ENCODE measurements around the gene SNX6.
"Not testable (repeated sequence)": the region's sequence is repeated elsewhere in the genome, so short reads cannot be mapped to it uniquely, and the experiment has no call there.

The SNX6 gene

DNA sequence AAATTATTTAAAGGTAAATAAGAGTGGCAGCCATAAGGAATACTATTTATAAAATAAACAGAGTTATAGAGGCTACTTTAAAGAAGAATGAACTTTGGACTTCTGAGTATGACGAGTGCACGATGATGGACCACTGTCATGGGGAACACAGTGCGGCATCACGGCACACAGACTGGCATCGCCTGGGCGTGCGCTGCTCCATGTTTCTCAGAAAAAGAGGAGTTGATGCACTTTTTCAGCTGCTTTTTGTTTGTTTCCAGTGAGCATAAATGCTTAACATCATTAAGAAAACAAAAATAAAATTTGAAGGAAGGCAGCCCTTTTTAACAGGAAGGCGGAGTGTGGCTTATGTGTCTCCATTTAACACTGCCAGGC, 67.2 kb downstream of the SNX6 start:
- no peak for DNase-seq (ENCODE audit: low read depth in 2 of 2)

DNA sequence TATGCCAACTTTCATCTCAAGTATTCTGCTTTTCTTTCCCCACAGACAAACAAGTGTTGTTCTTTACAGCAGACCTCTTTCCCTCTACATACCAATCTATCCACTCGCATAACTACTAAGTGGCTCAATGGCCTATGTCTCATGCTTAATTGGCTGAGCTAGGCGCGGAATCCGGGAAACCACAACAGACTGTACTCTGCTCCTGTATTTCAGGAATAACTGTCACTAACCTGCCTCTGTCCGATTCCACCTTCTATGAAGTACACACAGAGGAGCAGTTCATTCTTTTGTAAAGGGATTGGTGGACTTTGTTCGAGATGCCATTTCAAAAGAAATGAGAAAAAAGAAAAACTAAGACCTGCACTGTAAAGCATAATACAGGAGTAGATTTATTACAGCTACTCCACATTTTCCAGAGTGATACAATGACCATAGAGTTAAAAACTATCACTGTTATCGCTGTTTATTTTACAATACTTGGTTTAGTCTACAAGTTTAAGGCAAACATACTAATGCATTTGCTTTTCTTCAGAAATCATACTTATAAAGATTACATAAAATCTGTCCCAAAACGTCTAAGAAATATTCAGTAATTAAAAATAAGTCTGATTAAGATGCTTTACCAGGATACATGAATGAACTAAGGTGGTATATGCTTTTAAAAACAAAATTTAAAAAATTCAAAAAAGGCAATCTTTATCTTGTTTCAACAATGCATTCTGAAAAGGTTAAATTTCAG, 67.7 kb downstream of the SNX6 start:
- not testable (repeated sequence) for DNase-seq (ENCODE audit: low read depth in 2 of 2)

DNA sequence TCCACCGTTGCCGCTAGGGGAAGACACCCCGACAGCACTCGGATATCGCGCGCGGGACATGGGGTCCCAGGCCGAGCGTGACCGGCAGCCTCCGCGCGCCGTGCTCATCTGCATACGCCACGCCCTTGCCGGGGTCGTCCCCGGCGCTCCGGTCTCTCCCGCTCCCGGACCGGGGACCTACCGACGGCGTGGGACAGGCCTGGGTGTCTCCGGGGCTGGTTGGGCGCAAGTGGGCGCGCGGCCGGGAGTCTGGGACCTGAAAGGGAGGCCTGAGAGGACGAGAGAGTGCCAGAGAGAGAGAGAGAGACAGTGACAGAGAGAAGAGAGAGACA, 73.5 kb downstream of the SNX6 start:
- not testable (repeated sequence) for DNase-seq (ENCODE audit: low read depth in 2 of 2)

DNA sequence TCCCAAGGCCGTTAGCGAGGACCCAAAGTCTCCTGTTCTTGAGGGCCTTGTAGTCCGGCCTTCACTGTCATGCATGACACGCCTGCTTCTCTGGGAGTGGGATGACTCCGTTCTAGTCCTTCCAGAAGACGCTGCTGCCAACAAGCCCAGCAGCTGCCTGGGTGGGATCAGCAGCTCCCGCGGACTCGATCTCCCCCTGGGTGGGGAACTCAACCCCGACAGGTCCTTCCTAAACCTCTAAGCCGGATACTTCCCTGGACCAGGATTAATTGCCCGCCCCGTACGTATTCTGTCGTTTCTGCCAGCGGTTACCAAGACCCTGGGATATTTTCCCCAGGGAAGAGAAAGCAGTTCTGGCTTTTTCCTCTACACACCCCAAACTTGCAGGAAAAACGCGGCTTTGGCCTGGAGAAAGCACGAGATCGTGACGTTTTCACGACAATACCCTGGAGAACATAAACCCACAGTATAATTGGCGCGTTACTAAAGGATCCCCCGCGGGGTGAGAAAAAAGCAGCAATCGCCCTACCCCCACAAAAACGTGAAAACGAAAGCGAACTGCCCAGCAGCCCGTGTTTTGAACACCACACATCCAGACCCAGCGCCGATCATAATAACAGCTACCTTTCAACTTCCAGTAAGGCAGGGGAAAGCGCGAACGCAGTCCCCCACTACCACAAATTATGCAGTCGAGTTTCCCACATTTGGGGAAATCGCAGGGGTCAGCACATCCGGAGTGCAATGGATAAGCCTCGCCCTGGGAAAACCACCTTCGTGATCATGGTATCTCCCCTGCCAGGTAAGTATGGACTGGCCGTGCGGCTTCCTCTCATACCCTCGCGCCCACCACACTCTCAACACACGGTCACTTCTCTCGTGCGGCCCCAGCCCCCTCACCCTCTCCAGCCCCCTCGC, 74.1 kb downstream of the SNX6 start:
- not testable (repeated sequence) for DNase-seq (ENCODE audit: low read depth in 2 of 2)

DNA sequence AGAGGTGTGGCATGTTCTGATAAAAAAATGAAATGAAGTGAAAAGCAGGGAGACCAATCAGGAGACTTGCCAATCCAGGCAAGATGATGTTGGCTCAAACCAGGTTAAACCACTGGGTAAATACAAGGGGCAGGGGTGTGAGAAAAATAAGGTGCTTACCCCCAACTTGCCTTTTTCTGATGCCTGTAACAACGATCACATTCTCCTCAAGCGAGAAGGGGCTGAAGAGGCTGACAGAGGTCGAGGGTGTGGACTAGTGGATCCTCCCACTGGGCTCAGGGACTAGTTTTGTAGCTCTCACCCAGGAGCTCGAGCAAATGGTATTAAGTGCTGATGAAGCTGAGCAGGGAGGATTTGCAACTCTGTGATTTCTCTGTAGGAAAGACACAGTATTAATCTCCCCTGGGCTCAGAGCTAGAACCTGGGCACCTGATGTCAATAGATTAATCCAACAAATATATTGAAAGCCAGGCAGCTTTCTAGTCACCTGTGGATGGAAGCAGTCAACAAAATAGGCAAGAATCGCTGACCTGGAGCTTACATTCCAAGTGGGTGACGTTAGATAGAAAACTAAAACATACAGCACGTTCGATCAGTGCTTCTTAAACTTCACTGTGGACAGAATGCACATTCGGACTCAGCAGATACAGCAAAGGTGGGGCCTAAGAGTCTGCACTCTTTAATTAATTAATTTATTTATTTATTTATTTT, 75.3 kb downstream of the SNX6 start:
- DNase-seq (ENCODE audit: low read depth in 2 of 2) = no peak

DNA sequence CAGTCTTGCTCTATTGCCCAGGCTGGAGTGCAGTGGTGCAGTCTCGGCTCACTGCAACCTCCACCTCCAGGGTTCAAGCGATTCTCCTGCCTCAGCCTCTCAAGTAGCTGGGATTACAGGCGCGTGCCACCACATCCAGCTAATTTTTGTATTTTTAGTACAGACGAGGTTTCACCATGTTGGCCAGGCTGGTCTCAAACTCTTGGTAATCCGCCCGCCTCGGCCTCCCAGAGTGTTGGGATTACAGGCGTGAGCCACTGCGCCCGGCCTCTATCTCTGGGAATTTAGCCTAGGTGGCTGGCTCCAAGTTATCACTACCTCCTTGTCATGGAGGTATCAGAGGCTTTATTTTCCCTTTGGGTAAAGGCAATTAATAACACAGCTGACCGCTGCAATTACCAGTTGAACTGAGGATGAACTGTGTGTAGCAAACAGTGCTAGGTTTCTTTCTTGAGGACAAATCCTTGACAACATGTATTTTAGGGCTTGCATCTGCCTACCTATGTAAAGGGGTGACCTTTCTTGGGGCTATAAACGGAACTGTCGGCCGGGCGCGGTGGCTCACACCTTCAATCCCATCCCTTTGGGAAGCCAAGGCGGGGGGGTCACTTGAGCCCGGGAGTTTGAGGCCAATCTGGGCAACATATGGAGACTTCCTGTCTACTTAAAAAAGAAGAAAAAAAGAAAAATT, 80.5 kb downstream of the SNX6 start:
- DNase-seq (ENCODE audit: low read depth in 2 of 2) = not testable (repeated sequence)

DNA sequence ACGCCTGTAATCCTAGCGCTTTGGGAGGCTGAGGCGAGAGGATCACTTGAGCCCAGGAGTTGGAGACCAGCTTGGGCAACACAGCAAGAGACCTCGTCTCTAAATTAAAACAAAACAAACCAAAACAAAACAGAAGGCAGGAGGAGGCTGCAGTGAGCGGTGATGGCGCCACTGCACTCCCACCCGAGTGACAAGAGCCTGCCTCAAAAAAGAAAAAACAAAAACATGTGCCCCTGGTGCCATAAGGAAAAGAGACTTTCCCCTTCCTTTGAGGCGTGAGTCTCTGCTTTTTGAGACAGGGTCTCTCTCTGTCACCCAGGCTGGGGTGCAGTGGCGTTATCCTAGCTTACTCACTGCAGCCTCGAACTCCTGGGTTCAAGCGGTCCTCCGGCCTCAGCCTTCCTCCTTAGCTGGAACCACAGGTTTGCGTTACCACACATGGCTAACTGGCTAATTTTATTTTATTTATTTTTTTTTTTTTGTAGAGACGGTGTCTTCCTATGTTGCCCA, 81.4 kb downstream of the SNX6 start:
- no peak for DNase-seq (ENCODE audit: low read depth in 2 of 2)

DNA sequence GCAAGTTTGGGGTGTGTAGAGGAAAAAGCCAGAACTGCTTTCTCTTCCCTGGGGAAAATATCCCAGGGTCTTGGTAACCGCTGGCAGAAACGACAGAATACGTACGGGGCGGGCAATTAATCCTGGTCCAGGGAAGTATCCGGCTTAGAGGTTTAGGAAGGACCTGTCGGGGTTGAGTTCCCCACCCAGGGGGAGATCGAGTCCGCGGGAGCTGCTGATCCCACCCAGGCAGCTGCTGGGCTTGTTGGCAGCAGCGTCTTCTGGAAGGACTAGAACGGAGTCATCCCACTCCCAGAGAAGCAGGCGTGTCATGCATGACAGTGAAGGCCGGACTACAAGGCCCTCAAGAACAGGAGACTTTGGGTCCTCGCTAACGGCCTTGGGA, 82.8 kb downstream of the SNX6 start:
- DNase-seq (ENCODE audit: low read depth in 2 of 2) = not testable (repeated sequence)

DNA sequence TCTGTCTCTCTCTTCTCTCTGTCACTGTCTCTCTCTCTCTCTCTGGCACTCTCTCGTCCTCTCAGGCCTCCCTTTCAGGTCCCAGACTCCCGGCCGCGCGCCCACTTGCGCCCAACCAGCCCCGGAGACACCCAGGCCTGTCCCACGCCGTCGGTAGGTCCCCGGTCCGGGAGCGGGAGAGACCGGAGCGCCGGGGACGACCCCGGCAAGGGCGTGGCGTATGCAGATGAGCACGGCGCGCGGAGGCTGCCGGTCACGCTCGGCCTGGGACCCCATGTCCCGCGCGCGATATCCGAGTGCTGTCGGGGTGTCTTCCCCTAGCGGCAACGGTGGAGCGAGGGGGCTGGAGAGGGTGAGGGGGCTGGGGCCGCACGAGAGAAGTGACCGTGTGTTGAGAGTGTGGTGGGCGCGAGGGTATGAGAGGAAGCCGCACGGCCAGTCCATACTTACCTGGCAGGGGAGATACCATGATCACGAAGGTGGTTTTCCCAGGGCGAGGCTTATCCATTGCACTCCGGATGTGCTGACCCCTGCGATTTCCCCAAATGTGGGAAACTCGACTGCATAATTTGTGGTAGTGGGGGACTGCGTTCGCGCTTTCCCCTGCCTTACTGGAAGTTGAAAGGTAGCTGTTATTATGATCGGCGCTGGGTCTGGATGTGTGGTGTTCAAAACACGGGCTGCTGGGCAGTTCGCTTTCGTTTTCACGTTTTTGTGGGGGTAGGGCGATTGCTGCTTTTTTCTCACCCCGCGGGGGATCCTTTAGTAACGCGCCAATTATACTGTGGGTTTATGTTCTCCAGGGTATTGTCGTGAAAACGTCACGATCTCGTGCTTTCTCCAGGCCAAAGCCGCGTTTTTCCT, 83.4 kb downstream of the SNX6 start:
- not testable (repeated sequence) for DNase-seq (ENCODE audit: low read depth in 2 of 2)

DNA sequence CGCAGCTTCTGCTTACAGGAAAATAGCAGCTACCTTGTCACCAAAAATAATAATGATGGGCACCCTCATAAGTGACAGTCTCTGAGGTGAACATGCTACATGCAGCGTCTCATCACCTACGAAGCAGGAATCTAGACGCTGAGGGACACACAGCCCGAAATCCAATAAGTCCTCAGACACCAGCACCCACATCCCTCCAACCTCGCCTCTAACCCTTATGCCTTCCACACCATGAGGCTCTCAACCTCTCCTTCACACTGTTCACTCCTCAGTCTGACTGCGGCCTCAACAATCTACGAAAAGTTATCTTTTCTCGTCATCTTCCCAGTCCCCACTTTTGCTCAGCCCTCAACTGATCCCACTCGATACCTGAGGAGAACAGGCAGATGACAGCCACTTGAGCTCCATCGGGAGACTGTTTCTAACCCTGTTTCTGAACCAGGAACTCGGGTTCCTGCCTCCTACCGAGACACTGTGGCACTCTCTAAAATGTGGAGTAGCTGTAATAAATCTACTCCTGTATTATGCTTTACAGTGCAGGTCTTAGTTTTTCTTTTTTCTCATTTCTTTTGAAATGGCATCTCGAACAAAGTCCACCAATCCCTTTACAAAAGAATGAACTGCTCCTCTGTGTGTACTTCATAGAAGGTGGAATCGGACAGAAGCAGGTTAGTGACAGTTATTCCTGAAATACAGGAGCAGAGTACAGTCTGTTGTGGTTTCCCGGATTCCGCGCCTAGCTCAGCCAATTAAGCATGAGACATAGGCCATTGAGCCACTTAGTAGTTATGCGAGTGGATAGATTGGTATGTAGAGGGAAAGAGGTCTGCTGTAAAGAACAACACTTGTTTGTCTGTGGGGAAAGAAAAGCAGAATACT, 89.5 kb downstream of the SNX6 start:
- not testable (repeated sequence) for DNase-seq (ENCODE audit: low read depth in 2 of 2)

DNA sequence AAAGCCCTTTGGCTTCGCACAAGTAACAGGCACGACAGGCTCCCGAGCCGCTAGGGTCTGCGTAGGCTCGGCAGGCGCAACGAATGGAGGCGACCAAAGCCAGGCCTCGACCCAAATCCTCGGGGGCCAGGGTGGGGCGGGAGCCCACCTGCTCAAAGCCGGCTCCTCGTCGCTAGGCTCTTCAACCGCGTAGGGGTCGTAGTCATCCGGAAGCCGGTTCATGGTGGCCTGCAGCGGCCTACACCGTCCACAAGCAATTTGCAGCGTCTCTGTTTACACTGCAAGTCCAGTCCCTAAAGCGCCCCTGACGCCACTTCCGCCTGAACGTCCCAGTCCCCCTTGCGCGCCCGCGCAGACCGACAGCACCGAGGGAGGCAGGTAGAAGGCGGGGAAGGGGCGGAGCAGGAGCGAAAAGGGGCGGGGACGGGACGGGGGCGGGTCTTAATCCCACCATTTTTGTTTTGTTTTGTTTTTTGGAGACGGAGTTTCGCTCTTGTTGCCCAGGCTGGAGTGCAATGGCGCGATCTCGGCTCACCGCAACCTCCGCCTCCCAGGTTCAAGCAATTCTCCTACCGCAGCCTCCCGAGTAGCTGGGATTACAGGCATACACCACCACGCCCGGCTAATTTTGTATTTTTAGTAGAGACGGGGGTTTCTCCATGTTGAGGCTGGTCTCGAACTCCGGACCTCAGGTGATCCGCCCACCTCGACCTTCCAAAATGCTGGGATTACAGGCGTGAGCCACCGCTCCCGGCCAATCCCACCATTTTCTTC, 90.4 kb downstream of the SNX6 start, which contains the start of gene EAPP:
EAPP (minus strand) TSS at position 295 of the 774 bp plus-strand sequence; CDS start at position 222, 73 bp downstream.
- DNase-seq (ENCODE audit: low read depth in 2 of 2) = peak; percentile 91

DNA sequence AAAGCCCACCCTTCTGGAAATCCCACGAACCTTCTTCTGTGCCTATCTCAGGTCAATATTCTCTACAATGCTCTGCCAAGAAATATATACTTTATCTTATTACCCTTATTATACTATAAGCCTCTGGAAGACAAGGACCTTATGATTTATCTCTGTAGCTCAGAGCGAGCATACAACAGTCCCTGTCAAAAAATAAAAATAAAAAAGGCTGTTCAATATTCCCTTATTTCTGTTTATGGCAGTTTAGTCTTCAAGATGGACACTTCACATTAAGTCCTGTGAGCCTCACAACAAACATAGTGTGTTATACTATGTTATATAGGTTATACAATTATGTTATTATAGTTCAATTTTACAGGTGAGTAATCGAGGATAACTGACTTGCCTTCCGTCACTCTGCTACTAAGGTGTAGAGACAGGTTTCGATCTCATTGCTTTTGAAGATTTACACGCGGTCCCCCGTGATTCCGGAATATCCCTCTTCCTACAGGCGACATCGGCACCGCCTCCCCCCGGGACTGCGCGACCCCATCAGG, 91.0 kb downstream of the SNX6 start:
- no peak for DNase-seq (ENCODE audit: low read depth in 2 of 2)

DNA sequence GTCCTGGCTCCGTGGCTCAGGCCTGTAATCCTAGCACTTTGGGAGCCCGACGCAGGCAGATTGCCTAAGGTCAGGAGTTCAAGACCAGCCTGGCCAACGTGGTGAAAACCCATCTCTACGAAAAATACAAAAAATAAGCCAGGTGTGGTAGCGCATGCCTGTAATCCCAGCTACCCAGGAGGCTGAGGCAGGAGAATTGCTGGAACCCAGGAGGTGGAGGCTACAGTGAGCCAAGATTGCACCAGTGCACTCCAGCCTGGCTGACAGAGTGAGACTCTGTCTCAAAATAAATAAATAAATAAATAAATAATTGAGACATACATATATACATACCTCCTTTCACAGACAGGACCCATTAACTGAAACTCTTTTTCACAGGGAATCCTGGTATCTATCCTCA, 91.9 kb downstream of the SNX6 start:
- not testable (repeated sequence) for DNase-seq (ENCODE audit: low read depth in 2 of 2)

DNA sequence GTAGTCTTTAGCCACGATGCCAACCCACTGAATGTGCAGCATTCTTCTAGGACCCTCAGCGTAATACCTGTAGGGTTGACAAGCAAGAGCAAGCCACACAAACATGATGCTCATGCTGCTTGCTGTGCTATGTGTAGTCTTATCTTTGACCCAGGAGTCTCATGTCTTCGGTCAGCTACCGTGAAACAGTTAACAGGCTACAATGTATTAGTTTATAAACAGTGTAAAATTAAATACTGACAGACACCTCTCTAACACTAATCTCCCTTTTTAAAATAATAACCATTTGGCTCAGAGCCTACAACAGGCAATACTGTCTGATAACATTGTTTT, 92.3 kb downstream of the SNX6 start:
- DNase-seq (ENCODE audit: low read depth in 2 of 2) = no peak

DNA sequence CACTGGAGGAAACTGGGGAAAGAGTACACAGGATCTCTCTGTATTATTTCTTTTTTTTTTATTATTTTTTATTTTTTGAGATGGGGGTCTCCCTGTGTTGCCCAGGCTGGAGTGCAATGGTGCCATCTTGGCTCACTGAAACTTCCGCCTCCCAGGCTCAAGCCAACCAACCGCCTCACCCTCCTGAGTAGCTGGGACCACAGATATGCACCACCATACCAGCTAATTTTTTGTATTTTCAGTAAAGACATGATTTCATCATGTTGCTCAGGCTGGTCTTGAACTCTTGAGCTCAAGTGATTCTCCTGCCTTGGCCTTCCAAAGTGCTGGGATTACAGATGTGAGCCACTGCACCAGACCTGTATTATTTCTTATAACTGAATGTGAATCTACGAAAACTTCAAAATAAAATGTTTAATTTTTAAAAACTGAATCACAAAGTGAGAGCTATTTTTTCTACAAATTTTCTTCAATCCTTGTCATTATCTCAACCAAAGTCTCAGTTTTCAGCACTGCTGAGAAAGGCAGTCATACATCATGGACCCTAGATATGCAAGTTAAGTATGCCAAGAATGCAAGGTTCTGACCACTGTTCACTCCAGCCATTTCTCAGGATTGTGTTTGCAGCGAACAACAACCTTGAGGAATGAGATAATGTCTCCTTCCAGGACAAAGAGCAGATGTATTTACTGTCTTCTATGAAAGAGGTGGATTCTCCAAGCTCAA, 92.8 kb downstream of the SNX6 start:
- no peak for DNase-seq (ENCODE audit: low read depth in 2 of 2)

DNA sequence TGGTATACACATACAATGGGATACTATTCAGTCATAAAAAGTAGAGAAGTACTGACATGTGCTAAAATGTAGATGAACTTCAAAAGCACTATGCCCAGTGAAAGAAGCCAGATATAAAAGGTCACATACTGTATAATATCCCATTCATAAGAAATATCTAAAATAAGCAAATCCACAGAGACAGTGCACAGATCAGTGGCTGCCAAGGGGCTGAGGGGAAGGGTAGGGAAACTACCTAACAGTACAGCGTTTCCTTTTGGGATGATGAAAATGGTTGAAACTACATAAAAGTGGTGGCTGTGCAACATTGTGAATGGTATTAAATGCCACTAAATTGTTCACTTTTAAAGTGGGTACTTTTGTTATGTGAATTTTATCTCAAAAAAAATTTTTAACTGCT, 102.4 kb downstream of the SNX6 start:
- no peak for DNase-seq (ENCODE audit: low read depth in 2 of 2)

DNA sequence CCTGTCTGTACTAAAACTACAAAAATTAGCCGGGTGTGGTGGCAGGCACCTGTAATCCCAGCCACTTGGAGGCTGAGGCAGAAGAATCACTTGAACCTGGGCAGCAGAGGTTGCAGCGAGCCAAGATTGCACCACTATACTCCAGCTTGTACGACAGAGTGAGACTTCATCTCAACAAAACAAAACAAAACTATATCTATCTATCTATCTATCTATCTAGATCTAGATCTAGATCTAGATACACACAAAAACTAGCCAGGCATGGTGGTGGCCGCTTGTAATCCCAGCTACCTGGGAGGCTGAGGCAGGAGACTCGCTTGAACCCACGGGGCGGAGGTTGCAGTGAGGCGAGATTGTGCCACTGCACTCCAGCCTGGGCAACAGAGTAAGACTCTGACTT, 105.7 kb downstream of the SNX6 start:
- DNase-seq (ENCODE audit: low read depth in 2 of 2) = not testable (repeated sequence)

DNA sequence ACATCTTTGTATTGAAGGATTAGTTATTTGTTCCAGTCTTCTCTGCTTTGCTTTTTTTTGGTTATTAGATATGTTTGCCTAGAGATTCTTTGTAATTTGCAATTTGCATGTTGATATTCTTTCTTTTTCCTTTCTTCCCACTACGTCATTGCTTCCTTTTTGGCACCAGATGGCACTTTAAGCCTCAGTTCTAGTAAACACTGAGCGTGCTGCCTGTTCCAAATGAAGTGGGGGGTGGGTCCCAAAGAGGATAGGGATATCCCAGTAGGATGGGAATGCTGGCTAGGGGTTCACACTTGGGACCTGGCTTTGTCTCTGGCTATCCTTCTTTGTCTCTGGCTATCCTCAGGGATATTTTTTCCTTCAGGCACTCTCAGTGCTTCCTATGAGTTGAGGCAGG, 107.5 kb downstream of the SNX6 start:
- DNase-seq (ENCODE audit: low read depth in 2 of 2) = no peak

All from stimulated activated CD8-positive, alpha-beta memory T cell treated with anti-CD3 and anti-CD28 coated beads, Interleukin-15, amount 100 ng/mL, for 48 hours (primary cell).